ENCODE measurements around the gene KLF7. TPM values are rescaled to one million over a fixed set of nuclear protein-coding genes. Genes with fewer than 3 reads are reported as not detected.

The KLF7 gene
- polyA plus RNA-seq, 6 donors from 2014 or later, result 14.2 to 25.1 (median 15.0) TPM

Other genes starting within 250 kb of the KLF7 start
- gene CPO, start 226.4 kb downstream of the KLF7 start, polyA plus RNA-seq (ENCODE audit: low read depth in 6 of 6), result not detected

Data from naive B cell (primary cell).